Gastroesophageal sphincter (tissue), 2 donors: ENCODE results near the gene MIPEP.

Source experiments
- POLR2A ChIP-seq, 2 donors: fragments of 450-650 bp; IDR thresholded peaks; one replicate each; pipeline ENCODE4 v1.6.1; 2017; ENCODE audit warnings: antibody characterized with exemption in 2 of 2, mild to moderate bottlenecking in 2 of 2, moderate library complexity in 1 of 2
- POLR2AphosphoS5 ChIP-seq: sonication (generic); formaldehyde crosslinking; IDR thresholded peaks from one replicate; pipeline ENCODE4 v1.6.1; 2017; ENCODE audit warnings: antibody characterized with exemption

- TF ChIP-seq POLR2A (IDR thresholded peaks at IDR 0.05) (no peak), POLR2AphosphoS5 (no peak)
Measured at GRCh38 chr13:23912469-23912868, 23.3 kb upstream of the MIPEP start.
